Retinal pigment epithelial cell (primary cell): ENCODE measurements around the gene CRELD2.

Experiments
- DNase-seq: peaks from one replicate; pipeline ENCODE4 v3.0.0-alpha.2; 2010; ENCODE audit warnings: low read depth
- H3K4me3 ChIP-seq: 2 replicates; pipeline ENCODE4 v1.5.1; 2011; ENCODE audit warnings: mild to moderate bottlenecking, low read length, control low read depth, moderate library complexity
- CTCF ChIP-seq: conservative IDR thresholded peaks from 2 replicates; pipeline ENCODE4 v1.5.1; 2011; ENCODE audit warnings: low read depth, low read length, control low read depth, inconsistent platforms

Gene CRELD2

GRCh38 chr22:49889071-49889470, 29.4 kb upstream of the CRELD2 start:
- no peak overlapping the region for H3K4me3 ChIP-seq
- DNase-seq = no peak
- TF ChIP-seq CTCF = no peak

- no peak for DNase-seq
- H3K4me3 ChIP-seq = no peak overlapping the region
- no peak for TF ChIP-seq CTCF
Observed at GRCh38 chr22:49892226-49892899, 26.1 kb upstream of the CRELD2 start.

GRCh38 chr22:49893025-49893424, 25.4 kb upstream of the CRELD2 start:
- no peak for DNase-seq
- no peak overlapping the region for H3K4me3 ChIP-seq
- no peak for TF ChIP-seq CTCF

- H3K4me3 ChIP-seq = no peak overlapping the region
- DNase-seq = no peak
- TF ChIP-seq CTCF = no peak
Observed at GRCh38 chr22:49894322-49895054, 23.9 kb upstream of the CRELD2 start.

GRCh38 chr22:49896201-49896600, 22.2 kb upstream of the CRELD2 start:
- no peak overlapping the region for H3K4me3 ChIP-seq
- DNase-seq = no peak
- no peak for TF ChIP-seq CTCF

- TF ChIP-seq CTCF = no peak
- no peak overlapping the region for H3K4me3 ChIP-seq
- no peak for DNase-seq
Observed at GRCh38 chr22:49897015-49897684, 21.3 kb upstream of the CRELD2 start.

GRCh38 chr22:49899530-49899929, 18.9 kb upstream of the CRELD2 start:
- no peak for DNase-seq
- TF ChIP-seq CTCF = no peak
- no peak overlapping the region for H3K4me3 ChIP-seq
